HEK293 (cell line): ENCODE measurements around the gene ZNF423.

Source experiments
- CTCF ChIP-seq: fragments of 450-650 bp; formaldehyde crosslinking; IDR thresholded peaks from 2 replicates; pipeline ENCODE4 v1.5.1; 2016; ENCODE audit warnings: missing biosample characterization, missing genetic modification characterization
- ZNF138 ChIP-seq: fragments of 450-650 bp; formaldehyde crosslinking; IDR thresholded peaks from 2 replicates; pipeline ENCODE4 v1.5.1; 2016; ENCODE audit warnings: missing biosample characterization, missing genetic modification characterization, borderline replicate concordance
- ZNF214 ChIP-seq: fragments of 450-650 bp; formaldehyde crosslinking; IDR thresholded peaks from 2 replicates; pipeline ENCODE4 v1.5.1; 2017; ENCODE audit warnings: missing biosample characterization, mild to moderate bottlenecking, missing genetic modification characterization, borderline replicate concordance
- ZNF26 ChIP-seq: fragments of 450-650 bp; formaldehyde crosslinking; IDR thresholded peaks from 2 replicates; pipeline ENCODE4 v1.5.1; 2016; ENCODE audit warnings: missing biosample characterization, missing genetic modification characterization
- ZNF274 ChIP-seq, 2 experiments: fragments of 200-500 bp in 1 of 2; fragments of 450-650 bp in 1 of 2; sonication (Bioruptor generic) in 1 of 2; formaldehyde crosslinking in 1 of 2; IDR thresholded peaks; 2 replicates each; pipeline versions ENCODE4 v1.5.1 to v1.6.1; 2014 to 2016; ENCODE audit warnings: borderline replicate concordance in 1 of 2, inconsistent platforms in 1 of 2, low read length in 1 of 2, missing biosample characterization in 1 of 2, missing genetic modification characterization in 1 of 2
- ZNF501 ChIP-seq: fragments of 450-650 bp; formaldehyde crosslinking; IDR thresholded peaks from 2 replicates; pipeline ENCODE4 v1.5.1; 2016; ENCODE audit warnings: missing biosample characterization, missing genetic modification characterization

GRCh38 chr16:49693445-49693844 is 162.5 kb downstream of the ZNF423 start:
- TF ChIP-seq ZNF138 (tag by site-specific recombination) (no peak), CTCF (tag by site-specific recombination) (no peak), ZNF214 (tag by site-specific recombination) (no peak), ZNF501 (no peak), ZNF26 (no peak), ZNF274 (IDR thresholded peaks at IDR 0.05; ENCODE audit: low read length) (no peak), ZNF274 (tag by site-specific recombination; IDR thresholded peaks at IDR 0.05; ENCODE audit: borderline replicate concordance) (no peak)
